ENCODE measurements around the gene SLC35F3.

The SLC35F3 gene

DNA sequence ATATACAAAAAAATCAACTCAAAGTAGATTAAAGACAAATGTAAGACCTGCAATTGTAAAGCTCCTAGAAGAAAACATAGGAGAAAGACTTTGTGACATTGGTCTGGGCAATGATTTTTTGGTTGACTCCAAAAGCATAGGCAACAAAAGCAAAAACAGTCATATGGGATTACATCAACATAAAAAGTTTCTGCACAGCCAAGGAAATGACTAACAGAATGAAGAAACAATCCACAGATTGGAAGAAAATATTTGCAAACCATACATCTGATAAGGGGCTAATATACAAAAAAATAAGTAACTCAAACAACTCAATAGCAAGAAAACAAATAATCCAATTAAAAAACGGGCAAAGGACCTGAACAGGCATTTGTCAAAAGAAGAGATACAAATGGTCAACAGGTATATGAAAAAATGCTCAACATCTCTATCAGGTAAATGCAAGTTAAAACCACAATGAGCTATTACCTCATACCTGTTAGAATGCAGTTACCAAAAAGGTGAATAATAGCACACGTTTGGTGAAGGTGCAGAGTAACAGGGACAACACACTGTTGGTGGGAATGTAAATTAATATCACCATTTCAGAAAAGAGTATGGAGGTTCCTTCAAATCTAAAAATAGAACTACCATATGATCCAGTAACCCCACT is 295.1 kb downstream of the SLC35F3 start:
- in situ Hi-C loops (cut with MboI; ENCODE audit: low pct_unique_long_range_greater_than_20kb, low sequenced_read_pairs, unreplicated experiment): no loop called here
- TF ChIP-seq, protein P1, sequence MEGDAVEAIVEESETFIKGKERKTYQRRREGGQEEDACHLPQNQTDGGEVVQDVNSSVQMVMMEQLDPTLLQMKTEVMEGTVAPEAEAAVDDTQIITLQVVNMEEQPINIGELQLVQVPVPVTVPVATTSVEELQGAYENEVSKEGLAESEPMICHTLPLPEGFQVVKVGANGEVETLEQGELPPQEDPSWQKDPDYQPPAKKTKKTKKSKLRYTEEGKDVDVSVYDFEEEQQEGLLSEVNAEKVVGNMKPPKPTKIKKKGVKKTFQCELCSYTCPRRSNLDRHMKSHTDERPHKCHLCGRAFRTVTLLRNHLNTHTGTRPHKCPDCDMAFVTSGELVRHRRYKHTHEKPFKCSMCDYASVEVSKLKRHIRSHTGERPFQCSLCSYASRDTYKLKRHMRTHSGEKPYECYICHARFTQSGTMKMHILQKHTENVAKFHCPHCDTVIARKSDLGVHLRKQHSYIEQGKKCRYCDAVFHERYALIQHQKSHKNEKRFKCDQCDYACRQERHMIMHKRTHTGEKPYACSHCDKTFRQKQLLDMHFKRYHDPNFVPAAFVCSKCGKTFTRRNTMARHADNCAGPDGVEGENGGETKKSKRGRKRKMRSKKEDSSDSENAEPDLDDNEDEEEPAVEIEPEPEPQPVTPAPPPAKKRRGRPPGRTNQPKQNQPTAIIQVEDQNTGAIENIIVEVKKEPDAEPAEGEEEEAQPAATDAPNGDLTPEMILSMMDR (IDR thresholded peaks at IDR 0.05; ENCODE audit: extremely low read depth, insufficient read depth, missing control alignments): no peak
- no peak for DNase-seq (ENCODE audit: low spot score)

DNA sequence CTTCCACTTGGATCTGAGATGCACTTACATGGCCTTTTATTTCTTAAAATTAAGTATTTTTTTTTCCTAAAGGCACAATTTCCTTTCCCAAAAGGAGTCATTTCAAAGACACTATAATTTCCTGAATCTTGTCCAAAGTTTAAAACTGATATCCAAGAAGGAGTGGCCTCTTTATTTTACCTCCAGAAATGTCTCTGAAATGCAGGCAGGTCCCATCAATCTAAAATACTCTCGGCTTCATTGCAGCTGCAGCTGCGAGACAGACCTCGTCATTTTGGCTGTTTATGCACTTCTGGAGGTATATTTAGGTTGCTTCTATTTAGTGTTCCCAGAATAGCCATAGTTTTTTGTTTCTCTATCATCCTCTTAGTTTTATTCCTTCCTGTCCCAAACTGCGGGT is 296.1 kb downstream of the SLC35F3 start:
- in situ Hi-C loops (cut with MboI; ENCODE audit: low pct_unique_long_range_greater_than_20kb, low sequenced_read_pairs, unreplicated experiment): no loop called here
- TF ChIP-seq, protein P1 (IDR thresholded peaks at IDR 0.05; ENCODE audit: extremely low read depth, insufficient read depth, missing control alignments): no peak
- no peak for DNase-seq (ENCODE audit: low spot score)

DNA sequence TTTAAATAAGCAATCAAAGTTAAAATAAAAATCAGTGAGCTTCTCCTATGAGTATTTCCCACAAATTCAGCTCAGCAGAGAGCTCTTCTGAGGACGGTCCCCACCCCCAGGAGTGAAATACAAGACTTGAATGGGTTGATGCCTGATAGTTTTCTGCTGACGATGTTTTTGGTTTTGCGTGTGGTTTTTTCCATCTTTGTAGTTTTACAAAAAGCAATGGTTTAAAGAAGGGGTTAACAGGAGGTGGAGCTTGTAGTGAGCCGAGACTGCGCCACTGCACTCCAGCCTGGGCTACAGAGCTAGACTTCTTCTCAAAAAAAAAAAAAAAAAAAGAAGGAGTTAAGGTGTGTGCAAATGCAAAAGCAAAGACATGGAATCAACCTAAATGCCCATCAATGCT is 297.1 kb downstream of the SLC35F3 start:
- in situ Hi-C loops (cut with MboI; ENCODE audit: low pct_unique_long_range_greater_than_20kb, low sequenced_read_pairs, unreplicated experiment): no loop called here
- TF ChIP-seq, protein P1 (IDR thresholded peaks at IDR 0.05; ENCODE audit: extremely low read depth, insufficient read depth, missing control alignments): no peak
- no peak for DNase-seq (ENCODE audit: low spot score)

DNA sequence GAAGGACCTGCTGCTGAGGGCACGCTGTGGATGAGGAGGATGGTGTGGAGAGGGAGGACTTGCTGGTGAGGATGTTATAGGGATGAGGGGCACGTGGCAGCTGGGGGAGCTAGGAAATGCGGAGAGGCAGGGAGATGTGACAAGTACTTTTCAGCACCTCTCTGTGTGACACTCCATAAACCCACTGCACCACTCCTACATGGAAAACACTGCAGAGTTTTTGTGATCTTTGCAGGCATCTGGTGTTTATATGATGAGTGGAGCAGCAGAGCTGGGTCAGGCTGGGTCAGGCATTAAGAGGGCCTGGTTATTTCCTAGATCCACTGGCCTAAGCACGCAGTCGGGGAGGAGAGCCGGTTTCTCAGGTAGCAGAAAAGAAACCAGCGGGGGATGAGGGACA is 301.5 kb downstream of the SLC35F3 start:
- in situ Hi-C loops (cut with MboI; ENCODE audit: low pct_unique_long_range_greater_than_20kb, low sequenced_read_pairs, unreplicated experiment): no loop called here
- TF ChIP-seq, protein P1 (IDR thresholded peaks at IDR 0.05; ENCODE audit: extremely low read depth, insufficient read depth, missing control alignments): no peak
- no peak for DNase-seq (ENCODE audit: low spot score)

DNA sequence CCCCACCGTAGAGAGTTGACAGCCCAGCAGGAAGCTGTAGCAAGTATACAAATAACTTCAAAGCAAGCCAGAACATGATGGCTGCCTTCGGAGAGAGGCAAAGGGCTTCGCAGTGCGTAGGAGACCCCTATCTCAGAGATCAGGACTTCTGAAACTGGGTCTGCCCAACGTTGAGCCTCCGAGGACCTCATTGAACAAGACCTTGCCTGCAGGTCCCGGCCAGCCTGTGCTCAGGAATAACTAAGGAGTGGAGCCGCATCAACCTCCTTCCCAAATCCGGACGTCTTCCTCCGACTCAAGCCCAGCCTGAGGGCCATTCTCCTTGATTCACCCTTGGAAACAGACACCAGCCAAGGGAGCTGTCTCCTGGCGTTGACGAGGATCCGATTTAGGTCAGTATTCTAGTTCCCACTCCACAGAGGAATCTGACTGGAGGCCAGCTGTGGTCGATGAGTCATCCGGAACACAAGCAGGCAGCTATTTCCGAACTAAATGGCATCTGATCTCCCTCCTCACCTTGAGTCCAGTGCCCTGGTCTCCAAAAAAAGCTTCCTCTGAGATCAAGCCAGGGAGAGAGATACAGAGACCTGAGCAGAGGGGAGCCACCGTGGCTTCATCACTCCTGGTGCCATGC is 302.3 kb downstream of the SLC35F3 start:
- in situ Hi-C loops (cut with MboI; ENCODE audit: low pct_unique_long_range_greater_than_20kb, low sequenced_read_pairs, unreplicated experiment): no loop called here

DNA sequence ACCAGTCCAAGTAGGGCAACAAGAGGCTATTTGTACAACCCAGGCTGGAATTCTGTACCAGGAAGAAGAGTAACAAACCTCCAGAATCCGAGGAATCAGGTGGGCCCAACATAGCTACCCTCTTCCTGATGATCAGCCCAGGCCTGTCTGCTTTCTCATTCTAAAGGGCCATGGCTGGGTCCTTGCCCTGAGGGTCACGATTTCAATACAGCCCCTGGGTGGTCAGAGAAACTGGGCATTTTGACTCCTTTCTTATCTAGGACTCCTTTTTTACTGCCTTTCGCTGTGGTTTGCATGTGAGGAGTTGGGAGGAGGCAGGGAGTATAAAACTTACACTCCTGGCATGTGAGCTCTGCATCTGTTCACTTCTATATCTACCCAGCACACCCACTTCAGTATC is 303.9 kb downstream of the SLC35F3 start:
- no peak for DNase-seq (ENCODE audit: low spot score)
- in situ Hi-C loops (cut with MboI; ENCODE audit: low pct_unique_long_range_greater_than_20kb, low sequenced_read_pairs, unreplicated experiment): no loop called here
- TF ChIP-seq, protein P1 (IDR thresholded peaks at IDR 0.05; ENCODE audit: extremely low read depth, insufficient read depth, missing control alignments): no peak

More for the DNA sequence above, 302.3 kb downstream of the SLC35F3 start:
- TF ChIP-seq, protein P1 (IDR thresholded peaks at IDR 0.05; ENCODE audit: extremely low read depth, insufficient read depth, missing control alignments): no peak
- DNase-seq (ENCODE audit: low spot score): no peak
